Daoy (cell line): ENCODE results near the gene KHNYN. TPM values are rescaled to one million over a fixed set of nuclear protein-coding genes. Genes with fewer than 3 reads are reported as not detected.
"Not testable (repeated sequence)": the region's sequence is repeated elsewhere in the genome, so short reads cannot be mapped to it uniquely, and the experiment has no call there.

Experiments used
- DNase-seq: peaks from one replicate; pipeline ENCODE4 v3.0.0-alpha.2; 2015; ENCODE audit warnings: low read depth
- total RNA-seq: library from RNA; depleted of rRNA; stranded (reverse); fragments of >200 nt; shearing (Covaris generic); gene quantifications from 2 replicates; pipeline ENCODE4 v1.2.3, GENCODE V29; 2014; rRNA removed

The KHNYN gene
- total RNA-seq = 22.4 and 29.4 TPM in 2 replicates

GRCh38 chr14:24429395-24430142 is at the start of gene KHNYN, which contains the start of gene CBLN3:
Gene KHNYN (plus strand): TSS chr14:24429954. CDS start chr14:24430731, 777 bp downstream.
Gene CBLN3 (minus strand): TSS chr14:24429668. CDS start chr14:24429054, 614 bp downstream.
- peak; percentile 96 for DNase-seq

- peak; percentile 38 for DNase-seq
These were observed 48.2 kb upstream of the KHNYN start for GRCh38 chr14:24381363-24382063.

- no peak for DNase-seq
These were observed 47.7 kb upstream of the KHNYN start for GRCh38 chr14:24382064-24382371.

- no peak for DNase-seq
These were observed 45.6 kb upstream of the KHNYN start for GRCh38 chr14:24384169-24384568.

- DNase-seq = no peak
These were observed 44.2 kb upstream of the KHNYN start for GRCh38 chr14:24385524-24385923.

- no peak for DNase-seq
These were observed 42.8 kb upstream of the KHNYN start for GRCh38 chr14:24387009-24387345.

GRCh38 chr14:24387579-24387978 is 42.2 kb upstream of the KHNYN start:
- DNase-seq = not testable (repeated sequence)

GRCh38 chr14:24388474-24389179 is 41.1 kb upstream of the KHNYN start:
- no peak for DNase-seq

- DNase-seq = no peak
These were observed 40.4 kb upstream of the KHNYN start for GRCh38 chr14:24389226-24389848.

GRCh38 chr14:24390701-24391468 is 38.9 kb upstream of the KHNYN start:
- no peak for DNase-seq

- peak; percentile 47 for DNase-seq
These were observed 37.2 kb upstream of the KHNYN start for GRCh38 chr14:24392325-24393091.

GRCh38 chr14:24394275-24394674 is 35.5 kb upstream of the KHNYN start:
- DNase-seq = no peak

- DNase-seq = no peak
These were observed 33.9 kb upstream of the KHNYN start for GRCh38 chr14:24395609-24396582.

GRCh38 chr14:24397639-24398292 is 32.0 kb upstream of the KHNYN start:
- DNase-seq = no peak

- no peak for DNase-seq
These were observed 31.5 kb upstream of the KHNYN start for GRCh38 chr14:24398293-24398652.

- DNase-seq = peak; percentile 61
These were observed 30.9 kb upstream of the KHNYN start, which contains the start of gene NYNRIN for GRCh38 chr14:24398653-24399446. Gene NYNRIN (plus strand): TSS chr14:24399003. CDS start chr14:24399247, 244 bp downstream.

- DNase-seq = no peak
These were observed 30.3 kb upstream of the KHNYN start for GRCh38 chr14:24399447-24399822.
